Panc1 (cell line): Measurements from ENCODE around the gene CNPY4.
"Not testable (repeated sequence)": the region's sequence is repeated elsewhere in the genome, so short reads cannot be mapped to it uniquely, and the experiment has no call there.

ENCODE experiments used
- CTCF ChIP-seq: fragments of 450-650 bp; IDR thresholded peaks from 2 replicates; pipeline ENCODE4 v1.5.1; 2017; ENCODE audit warnings: mild to moderate bottlenecking
- POLR2AphosphoS5 ChIP-seq: IDR thresholded peaks from 2 replicates; pipeline ENCODE4 v1.6.1; 2012; ENCODE audit warnings: mild to moderate bottlenecking, low read depth, low read length, moderate library complexity
- REST ChIP-seq, 2 experiments: IDR thresholded peaks; 2 replicates each; pipeline ENCODE4 v1.6.1; 2011 to 2012; ENCODE audit warnings: low read depth in 2 of 2, control low read depth in 1 of 2, low read length in 1 of 2, mild to moderate bottlenecking in 1 of 2, moderate library complexity in 1 of 2; ENCODE audit not compliant: insufficient read depth in 1 of 2
- SIN3A ChIP-seq: IDR thresholded peaks from 2 replicates; pipeline ENCODE4 v1.6.1; 2012; ENCODE audit warnings: low read depth, mild to moderate bottlenecking, low read length, moderate library complexity, borderline replicate concordance; ENCODE audit not compliant: insufficient read depth
- TCF7L2 ChIP-seq: IDR thresholded peaks from 2 replicates; pipeline ENCODE4 v1.6.1; 2011; ENCODE audit warnings: mild to moderate bottlenecking, low read depth, low read length, inconsistent platforms

GRCh38 chr7:100130220-100130607 is 10.8 kb downstream of the CNPY4 start:
- not testable (repeated sequence) for TF ChIP-seq CTCF; POLR2AphosphoS5; SIN3A; TCF7L2; REST (IDR thresholded peaks at IDR 0.05; ENCODE audit: insufficient read depth in 1 of 2, low read depth in 2 of 2, low read length in 1 of 2)
